NCI-H146 (cell line): ENCODE data around the gene GRIK1.

Experiments used
- DNase-seq: peaks from one replicate; lab custom pipeline; 2025; lab: John Stamatoyannopoulos, UW

GRIK1 gene

GRCh38 chr21:29827647-29828046, 112.1 kb downstream of the GRIK1 start:
- no peak for DNase-seq

GRCh38 chr21:29827236-29827635, 112.6 kb downstream of the GRIK1 start:
- no peak for DNase-seq

- DNase-seq = no peak
Observed at GRCh38 chr21:29826386-29826785, 113.4 kb downstream of the GRIK1 start.

DNA sequence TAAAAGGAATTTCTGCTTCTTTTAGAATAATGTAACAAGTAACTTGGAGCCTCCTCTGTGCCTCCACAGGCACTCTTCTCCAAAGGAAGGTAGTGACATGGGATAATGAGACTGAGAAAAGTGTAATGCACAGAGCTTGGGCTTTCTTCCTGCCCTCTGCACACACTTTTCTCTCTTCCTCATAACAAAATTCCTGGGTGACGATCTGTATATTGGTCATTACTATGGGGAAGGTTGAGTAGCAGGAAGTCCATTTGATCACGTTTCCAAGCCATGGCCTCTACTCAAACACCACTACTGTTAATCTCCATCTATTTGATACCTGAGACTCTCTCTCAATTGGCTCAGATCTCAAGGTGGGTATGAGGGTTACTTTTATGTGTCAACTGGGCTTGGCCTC, 113.9 kb downstream of the GRIK1 start:
- DNase-seq = no peak

DNA sequence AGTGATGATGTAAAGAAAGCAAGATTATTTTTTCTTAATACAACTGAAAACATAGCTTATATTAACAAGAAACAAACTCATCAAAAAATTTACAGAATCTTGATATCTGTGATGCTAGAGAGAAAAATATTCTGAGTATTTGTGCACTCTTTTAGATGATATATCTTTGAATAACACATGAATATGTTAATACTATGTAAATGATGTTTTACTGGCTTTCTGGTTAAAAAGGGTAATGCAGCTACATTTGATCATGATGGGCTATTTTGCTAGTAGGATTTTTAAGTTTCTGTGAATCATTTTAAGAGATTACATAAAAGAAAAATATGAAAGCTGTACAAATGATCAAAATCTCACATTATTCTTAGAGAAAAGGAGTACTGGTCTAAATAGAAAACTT, 114.5 kb downstream of the GRIK1 start:
- DNase-seq = no peak

GRCh38 chr21:29822064-29822463, 117.7 kb downstream of the GRIK1 start:
- DNase-seq = no peak

DNA sequence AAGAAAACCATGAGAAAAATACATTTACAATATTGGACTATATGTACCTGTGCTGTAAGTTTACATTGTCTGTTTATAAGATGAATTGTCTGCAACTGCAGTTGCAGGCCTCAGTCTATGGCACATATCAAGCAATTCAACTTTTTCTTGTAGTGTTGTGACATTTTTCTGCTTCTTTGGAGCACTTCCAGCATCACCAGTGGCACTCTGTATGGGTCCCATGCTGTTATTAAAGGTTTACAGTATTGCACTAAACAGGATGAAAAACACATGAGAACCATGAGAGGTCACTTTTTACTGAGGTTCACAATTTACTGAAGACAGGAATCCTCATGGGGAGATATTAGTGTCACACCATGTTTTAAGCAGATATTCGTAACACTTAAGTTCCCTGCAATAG, 118.6 kb downstream of the GRIK1 start:
- no peak for DNase-seq

DNA sequence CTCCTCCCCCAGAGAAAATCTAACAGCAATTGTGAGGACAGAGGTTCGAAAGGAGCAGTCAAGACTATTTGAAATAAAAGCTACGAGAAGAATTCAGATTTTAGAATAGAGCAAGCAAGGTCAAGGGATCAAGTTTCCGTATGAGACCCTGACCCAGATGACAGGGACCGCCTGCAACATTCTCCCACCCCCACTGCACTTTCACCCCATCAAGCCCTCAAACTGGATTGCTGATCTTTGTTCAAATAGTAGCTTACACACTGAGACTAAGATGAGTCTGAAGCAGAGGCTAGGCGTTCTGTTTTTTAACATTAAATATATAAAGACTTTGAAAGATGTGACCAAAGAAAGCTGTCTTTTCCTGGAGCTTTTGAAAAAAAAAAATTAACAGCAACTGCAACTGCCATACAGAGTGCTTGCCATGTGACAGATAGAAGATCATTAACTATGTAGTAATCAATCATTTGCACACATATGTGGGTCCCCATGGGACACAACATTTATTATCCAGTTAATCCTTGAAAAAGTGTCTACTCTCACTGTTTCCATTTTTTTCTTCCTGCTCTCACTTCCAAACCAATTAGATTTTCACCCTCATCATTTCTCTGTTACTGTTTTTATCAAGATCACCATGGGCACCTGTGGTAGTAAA, 120.0 kb downstream of the GRIK1 start:
- DNase-seq = no peak

DNA sequence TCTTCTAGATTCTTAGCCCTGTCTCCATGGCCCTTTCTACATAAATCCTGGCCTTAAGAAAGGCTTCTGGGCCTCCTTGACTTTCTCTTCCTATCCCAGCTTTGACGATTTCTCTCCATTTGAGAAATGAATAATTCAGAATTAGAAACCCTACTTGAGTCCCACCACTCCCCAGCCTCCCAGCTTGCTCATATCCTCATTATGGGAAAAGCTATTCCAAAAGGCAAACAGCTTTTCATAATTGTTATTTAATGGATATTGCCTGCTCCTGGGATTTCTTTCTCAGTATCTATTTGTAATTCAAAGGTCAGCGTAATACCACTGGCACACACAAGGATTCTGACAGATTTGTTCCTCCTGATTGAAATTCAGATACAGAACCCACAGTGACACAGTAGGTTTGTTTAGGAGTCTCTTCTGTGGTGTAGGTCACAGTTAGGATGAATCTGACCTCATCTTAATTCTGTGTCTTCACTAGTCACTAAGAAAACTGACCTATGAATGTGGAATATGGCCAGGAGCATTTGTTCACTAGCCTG, 121.3 kb downstream of the GRIK1 start:
- DNase-seq = no peak

DNA sequence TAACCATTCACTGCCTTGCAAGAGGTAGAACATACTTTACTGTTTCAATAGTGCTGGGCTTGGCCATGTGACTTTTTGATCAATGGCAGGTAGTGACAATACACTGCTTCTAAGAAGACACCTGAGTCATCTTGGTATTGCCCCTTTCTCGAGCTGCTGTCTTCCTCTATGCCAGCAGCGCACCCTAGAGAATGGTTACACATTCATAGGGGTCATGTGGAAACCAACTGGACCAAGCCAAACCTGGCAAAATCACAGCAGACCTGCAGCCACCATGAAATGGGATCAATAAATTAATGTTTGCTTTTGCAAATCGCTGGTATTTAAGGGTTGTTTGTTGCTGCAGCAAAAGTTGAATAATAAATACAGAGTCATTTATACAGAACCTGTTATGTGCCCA, 122.3 kb downstream of the GRIK1 start:
- DNase-seq = no peak

DNA sequence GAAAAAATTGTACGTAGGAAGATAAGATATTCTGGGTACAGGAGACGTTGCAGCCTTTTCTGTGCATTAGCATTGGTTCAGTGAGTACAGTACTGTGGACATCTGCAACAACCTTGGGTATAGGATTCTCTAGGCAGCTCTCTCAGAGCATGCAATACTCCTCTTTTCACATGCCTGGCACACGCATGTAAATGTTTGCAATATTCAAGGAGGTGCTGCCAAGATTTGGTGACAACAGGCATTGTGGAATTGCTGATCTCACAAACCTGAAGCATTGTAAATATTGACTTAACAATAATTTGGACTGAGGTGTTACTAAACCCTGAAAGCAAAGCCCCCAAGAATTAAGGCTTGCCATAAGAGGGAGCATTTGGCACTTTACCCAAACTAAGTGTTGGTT, 126.8 kb downstream of the GRIK1 start:
- DNase-seq = no peak

DNA sequence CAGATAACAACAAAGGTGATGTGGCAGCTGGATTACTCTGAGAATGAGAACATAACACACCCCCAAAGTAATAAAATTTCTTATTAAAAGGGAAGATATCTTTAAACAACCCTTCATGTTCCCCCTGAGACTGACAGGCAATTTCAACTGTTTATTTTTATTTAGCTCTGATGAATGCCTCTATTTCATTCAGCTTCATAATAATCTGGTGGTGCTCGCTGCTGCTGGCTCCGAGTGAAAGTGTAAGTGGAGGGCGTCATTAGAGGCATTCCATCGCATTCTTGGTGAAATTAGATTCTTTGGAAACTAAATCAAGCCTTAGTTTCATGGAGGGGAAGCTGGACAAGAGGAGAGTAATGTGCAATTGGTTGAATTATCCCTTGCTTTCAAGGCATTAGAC, 128.9 kb downstream of the GRIK1 start:
- no peak for DNase-seq

DNA sequence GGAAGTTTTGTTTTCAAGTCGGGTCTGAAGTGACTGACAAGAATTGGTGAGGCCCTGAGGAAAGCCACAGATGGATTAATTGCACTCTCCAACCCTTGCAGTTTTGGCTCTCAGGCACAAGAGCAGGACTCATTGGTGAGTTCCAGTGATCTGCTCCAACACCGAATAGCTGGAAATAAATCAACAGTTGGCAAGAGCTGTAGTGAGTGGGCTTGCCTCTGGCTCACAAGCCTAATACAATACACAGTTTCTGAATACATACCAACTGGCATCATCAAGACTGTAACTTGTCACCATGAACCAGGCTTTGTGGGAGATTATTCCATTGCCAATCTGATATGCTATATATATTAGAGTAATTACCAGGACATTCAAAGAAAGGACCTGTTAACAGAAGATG, 131.6 kb downstream of the GRIK1 start:
- no peak for DNase-seq

- DNase-seq = no peak
Observed at GRCh38 chr21:29805105-29805504, 134.7 kb downstream of the GRIK1 start.

DNA sequence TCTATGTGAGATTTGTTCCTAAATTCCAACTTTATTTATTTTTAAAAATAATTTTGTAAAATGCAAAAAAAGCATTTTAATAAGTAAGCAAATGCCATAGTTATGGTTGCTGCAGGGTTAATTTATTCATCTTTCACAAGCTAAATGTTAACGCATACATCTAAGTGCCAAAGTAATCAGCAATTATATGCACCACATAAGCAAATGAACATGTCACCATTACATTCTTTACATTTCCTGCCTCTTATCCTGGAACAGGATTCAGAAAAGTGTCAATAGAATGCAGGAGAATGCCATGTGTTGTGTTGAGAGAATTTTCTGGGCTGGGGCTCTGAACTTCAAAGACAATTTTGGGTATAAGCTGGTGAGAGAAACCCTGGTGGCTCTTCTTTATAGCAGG, 136.6 kb downstream of the GRIK1 start:
- no peak for DNase-seq

DNA sequence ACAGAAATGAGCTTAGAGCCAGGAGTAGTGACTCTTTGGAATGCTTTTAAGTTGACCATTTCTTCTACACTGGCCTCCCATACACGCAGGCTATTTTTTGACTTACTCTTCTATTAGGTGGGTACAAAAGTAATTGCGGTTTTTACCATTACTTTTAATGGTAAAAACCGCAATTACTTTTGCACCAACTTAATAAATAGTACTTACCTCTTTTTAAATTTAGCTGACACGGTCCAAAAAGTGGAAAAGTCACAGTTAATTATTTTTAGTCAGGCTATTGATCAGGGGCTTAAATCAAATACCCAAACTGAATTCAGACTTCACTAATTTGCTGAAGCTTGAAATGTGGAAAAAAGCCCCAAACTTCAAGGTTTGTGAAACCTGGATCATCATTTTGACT, 138.7 kb downstream of the GRIK1 start:
- DNase-seq = no peak

DNA sequence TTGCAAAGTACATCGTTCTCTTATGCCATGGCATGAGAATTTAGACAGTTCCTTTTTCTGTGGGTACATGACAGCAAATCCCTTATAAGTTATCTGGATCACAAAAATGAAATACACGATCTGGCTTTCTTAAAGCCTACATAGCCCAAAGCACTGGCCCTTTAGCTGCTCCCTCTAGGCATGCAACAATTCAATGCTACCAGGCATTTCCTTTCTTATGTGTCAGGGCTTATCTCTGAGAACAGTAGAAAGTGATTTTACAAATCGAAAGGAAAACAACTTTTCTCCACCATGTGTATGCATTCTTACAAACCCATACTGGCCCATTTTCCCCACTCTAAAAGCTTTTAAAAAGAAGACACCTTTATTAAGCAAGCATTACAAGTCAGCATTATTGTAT, 139.7 kb downstream of the GRIK1 start:
- DNase-seq = no peak

DNA sequence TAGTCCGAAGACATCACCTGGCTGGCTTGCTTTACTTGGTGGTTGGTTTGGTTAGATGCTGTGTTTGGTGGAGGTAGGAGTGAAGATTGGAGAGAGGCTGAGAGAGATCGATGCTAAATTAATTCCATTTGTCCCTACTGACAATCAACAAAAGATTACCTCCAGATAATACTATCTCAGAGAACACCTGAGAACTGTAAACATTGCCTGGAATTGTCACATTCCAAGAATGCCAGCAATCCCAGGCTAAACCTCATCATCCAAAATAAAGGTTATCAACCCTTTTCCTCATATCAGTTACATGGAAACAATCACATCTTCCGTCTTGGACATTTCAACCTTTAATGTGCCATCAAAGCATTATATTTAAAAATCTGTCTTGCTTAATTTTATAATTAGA, 141.0 kb downstream of the GRIK1 start:
- DNase-seq = no peak

GRCh38 chr21:29797155-29797554, 142.6 kb downstream of the GRIK1 start:
- DNase-seq = no peak

DNA sequence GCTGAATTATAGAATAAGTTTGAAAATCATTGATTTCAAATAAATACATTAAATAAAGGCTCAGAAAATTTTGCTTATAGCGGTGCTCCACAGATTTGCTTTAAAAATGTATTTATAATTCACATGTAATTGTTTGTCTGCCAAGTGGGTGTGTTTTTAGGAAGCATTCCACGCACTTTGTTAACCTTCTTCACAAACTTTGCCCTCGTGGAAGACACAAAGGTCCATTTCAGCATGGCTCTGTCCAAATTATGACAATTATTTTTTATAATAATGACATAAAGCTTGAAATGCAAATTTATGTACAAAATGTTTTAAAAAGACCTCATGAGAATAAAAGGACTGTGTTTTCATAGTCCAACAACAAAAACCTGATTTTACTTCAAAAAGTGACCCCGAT, 146.1 kb downstream of the GRIK1 start:
- no peak for DNase-seq

DNA sequence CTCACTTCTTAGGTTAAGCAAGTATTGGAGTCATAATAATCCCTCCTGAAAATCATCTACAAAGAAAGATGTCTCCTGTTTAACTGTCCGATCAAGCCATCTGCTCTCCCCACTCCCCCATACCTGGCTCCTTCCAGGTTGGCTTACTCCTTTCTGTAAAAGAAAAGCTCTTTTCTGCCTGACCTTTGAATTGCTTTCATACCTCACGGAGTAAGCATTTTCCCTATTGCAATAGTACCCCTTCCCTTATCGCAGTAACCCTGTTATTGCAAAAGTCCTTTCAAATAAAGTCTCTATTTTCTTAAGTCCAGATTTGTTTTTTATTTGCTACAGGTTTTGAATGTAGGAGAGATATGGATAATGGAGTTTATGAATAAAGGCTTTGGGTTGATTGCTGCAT, 150.4 kb downstream of the GRIK1 start:
- DNase-seq = no peak

DNA sequence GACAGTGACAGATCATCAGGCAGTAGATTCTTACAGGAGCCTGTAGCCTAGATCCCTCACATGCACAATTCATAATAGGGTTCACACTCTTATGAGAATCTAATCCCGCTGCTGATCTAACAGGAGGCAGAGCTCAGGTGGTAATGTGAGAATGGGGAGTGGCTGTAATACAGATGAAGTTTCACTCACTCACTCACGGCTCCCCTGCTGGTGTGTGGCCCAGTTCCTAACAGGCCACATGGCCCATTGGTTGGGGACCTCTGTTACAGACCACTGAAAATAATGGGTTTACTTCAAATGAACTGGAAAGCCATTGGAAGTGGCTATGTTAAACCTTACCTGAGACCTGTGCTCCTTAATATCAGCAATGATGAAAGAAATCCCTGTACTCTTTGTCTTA, 151.0 kb downstream of the GRIK1 start:
- no peak for DNase-seq

GRCh38 chr21:29787361-29787909, 152.4 kb downstream of the GRIK1 start:
- DNase-seq = no peak
